AG04449 (cell line): ENCODE results near the gene IZUMO1.
"Not testable (repeated sequence)": the region's sequence is repeated elsewhere in the genome, so short reads cannot be mapped to it uniquely, and the experiment has no call there.

Experiments
- CTCF ChIA-PET: fragments of 350-600 bp; formaldehyde crosslinking; extraction: SDS; loops from one replicate; lab custom pipeline; 2021; ENCODE audit warnings: antibody characterized with exemption; lab: Yijun Ruan, JAX
- POLR2A ChIA-PET: fragments of 400-600, 350-600 bp; formaldehyde crosslinking; extraction: SDS; loops from one replicate; lab custom pipeline; 2020; ENCODE audit warnings: antibody characterized with exemption, inconsistent platforms; lab: Yijun Ruan, JAX
- DNase-seq: peaks from one replicate; pipeline ENCODE4 v3.0.0-alpha.2; 2010; ENCODE audit warnings: low read depth, low spot score
- H3K4me3 ChIP-seq: 2 replicates; pipeline ENCODE4 v1.5.1; 2011; ENCODE audit warnings: low read depth, mild to moderate bottlenecking, control low read depth, low read length
- TF ChIP-seq, protein P1 (sequence below): IDR thresholded peaks from one replicate; pipeline ENCODE4 v1.5.1; 2011; ENCODE audit warnings: mild to moderate bottlenecking, moderate library complexity, low read length, control low read depth, inconsistent platforms; ENCODE audit not compliant: insufficient read depth; ENCODE audit errors: missing control alignments

Gene IZUMO1

DNA sequence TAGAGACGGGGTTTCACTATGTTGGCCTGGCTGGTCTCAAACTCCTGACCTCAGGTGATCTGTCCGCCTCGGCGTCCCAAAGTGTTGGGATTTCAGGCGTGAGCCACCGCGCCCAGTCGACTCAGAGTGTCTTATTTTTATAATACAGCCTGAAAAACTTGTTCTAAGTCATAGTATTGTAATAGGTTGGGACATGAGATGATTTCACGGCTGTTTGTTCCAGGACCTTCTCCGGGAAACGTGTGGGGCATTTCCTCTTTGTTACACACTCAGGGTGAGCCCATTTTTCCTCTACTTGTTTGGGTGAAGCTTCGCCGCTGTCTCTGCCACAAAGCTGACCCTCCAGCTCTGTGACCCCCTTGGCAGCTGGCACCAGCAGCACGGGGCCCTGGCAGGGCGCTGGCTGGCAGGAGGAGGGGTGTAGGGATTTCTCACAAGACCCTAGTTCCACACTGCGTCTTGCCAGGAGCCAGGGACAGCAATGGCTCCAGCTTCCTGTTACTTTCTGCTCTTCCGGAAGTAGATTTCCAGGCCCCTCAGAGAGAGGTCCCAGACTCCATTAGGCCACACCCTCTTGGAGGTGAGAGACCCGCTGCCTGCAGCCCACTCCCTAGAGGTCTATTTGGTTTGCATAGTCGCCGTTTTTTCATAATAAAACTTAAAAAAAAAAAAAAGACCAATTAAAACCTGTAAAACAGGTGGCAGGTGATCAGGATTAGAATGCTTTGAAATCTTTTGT, 24.2 kb upstream of the IZUMO1 start:
- DNase-seq, result no peak
- ChIA-PET CTCF (interaction anchor here (0.7 to 1.4 kb wide), 2 partner anchors 15 to 72 kb away, joined by 3 to 4 read pairs; no protein-coding TSS in a partner anchor), POLR2A (interaction anchor here (0.6 kb wide), 1 partner anchor 17 kb away, joined by 3 read pairs; no protein-coding TSS in a partner anchor)
- no peak overlapping the region for H3K4me3 ChIP-seq
- TF ChIP-seq, protein P1, sequence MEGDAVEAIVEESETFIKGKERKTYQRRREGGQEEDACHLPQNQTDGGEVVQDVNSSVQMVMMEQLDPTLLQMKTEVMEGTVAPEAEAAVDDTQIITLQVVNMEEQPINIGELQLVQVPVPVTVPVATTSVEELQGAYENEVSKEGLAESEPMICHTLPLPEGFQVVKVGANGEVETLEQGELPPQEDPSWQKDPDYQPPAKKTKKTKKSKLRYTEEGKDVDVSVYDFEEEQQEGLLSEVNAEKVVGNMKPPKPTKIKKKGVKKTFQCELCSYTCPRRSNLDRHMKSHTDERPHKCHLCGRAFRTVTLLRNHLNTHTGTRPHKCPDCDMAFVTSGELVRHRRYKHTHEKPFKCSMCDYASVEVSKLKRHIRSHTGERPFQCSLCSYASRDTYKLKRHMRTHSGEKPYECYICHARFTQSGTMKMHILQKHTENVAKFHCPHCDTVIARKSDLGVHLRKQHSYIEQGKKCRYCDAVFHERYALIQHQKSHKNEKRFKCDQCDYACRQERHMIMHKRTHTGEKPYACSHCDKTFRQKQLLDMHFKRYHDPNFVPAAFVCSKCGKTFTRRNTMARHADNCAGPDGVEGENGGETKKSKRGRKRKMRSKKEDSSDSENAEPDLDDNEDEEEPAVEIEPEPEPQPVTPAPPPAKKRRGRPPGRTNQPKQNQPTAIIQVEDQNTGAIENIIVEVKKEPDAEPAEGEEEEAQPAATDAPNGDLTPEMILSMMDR, result no peak

DNA sequence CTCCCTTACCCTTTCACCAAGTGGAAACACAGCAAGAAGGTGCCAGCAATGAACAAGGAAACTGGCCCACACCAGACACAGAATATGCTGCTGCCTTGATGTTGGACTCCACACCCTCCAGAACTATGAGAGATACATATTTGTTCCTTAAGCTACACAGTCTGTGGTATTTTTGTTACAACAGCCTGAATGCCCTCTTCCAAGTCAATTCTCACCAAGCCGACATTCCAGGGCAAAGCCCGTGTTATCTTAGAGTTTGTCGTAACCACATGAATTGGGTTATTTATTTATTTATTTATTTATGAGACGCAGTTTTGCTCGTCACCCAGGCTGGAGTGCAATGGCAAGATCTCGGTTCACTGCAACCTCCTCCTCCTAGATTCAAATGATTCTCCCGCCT, 23.6 kb upstream of the IZUMO1 start:
- ChIA-PET POLR2A (interaction anchor here (0.6 to 0.7 kb wide), 2 partner anchors 18 to 56 kb away, joined by 3 read pairs; no protein-coding TSS in a partner anchor), CTCF (interaction anchor here (0.7 to 1.7 kb wide), 4 partner anchors 14 to 72 kb away, joined by 3 to 8 read pairs (median 4); no protein-coding TSS in a partner anchor)
- DNase-seq, result peak; percentile 83
- H3K4me3 ChIP-seq, result no peak overlapping the region
- TF ChIP-seq, protein P1, result no peak

DNA sequence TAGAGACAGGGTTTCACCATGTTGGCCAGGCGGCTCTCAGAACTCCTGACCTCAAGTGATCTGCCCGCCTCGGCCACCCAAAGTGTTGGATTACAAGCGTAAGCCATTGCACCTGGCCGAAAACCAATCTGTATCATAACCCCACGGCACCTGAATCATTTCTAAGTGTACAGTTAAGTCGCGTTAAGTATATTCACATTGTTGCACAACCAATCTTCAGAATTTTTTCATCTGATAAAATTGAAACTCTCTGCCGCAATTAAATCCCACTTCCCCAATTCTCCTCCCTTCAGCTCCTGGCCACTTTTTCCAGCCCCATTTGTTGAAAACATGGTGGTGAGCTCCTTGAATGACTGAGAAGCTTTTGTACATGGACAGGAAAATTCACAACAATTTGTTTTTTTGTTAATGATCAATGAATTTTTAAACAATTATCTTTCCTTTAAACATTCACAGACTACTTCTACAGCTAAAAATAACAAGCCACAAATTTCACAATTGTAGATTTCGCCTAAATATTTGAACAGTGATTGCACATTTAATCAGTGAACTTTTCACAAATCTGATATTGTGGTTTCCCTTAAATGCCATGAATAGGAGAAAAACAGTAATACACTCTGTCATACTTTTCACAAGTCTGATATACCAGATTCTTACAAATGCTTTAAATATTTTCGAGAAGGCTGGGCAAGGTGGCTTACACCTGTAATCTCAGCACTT, 22.4 kb upstream of the IZUMO1 start:
- CTCF ChIA-PET, result interaction anchor here (0.8 to 1.7 kb wide), 5 partner anchors 15 to 201 kb away, joined by 3 to 8 read pairs (median 3); no protein-coding TSS in a partner anchor
- POLR2A ChIA-PET, result interaction anchor here (0.7 kb wide), 1 partner anchor 55 kb away, joined by 3 read pairs; no protein-coding TSS in a partner anchor
- TF ChIP-seq, protein P1, result no peak
- no peak for DNase-seq
- H3K4me3 ChIP-seq, result no peak overlapping the region

- H3K4me3 ChIP-seq, POLR2A ChIA-PET, DNase-seq: not testable (repeated sequence)
- CTCF ChIA-PET, result interaction anchor here (1.2 kb wide), 1 partner anchor 93 kb away, joined by 3 read pairs; no protein-coding TSS in a partner anchor
These were observed 21.6 kb upstream of the IZUMO1 start for GRCh38 chr19:48768171-48768753.

DNA sequence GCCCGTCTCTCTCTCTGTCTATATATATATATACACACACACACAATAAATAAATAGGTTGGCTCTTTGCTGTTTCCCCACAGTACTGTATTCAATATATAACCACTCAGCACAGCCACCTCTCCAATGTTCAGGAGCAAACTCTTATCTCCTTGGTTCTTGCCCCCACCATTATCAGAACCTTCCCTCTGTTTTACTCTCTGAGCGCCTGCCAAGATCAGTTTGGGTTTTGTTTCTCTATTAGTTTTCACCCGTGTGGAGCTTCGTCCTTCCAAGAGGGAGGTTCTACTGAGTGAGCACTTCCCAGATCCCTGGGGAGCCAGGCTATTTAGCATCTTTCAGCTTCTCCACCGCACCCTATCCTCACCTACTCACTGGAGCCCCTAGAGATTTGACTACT, 19.1 kb upstream of the IZUMO1 start:
- DNase-seq, result not testable (repeated sequence)

GRCh38 chr19:48760504-48761205, 13.9 kb upstream of the IZUMO1 start:
- CTCF ChIA-PET, result no interaction called here
- POLR2A ChIA-PET, result interaction anchor here (0.5 kb wide), 1 partner anchor 36 kb away, joined by 4 read pairs; no protein-coding TSS in a partner anchor
- TF ChIP-seq, protein P1, result no peak
- no peak for DNase-seq
- no peak overlapping the region for H3K4me3 ChIP-seq

More for the DNA sequence above, 19.1 kb upstream of the IZUMO1 start:
- H3K4me3 ChIP-seq, CTCF ChIA-PET: not testable (repeated sequence)
- POLR2A ChIA-PET, result interaction anchor here (0.6 kb wide), 1 partner anchor 121 kb away, joined by 3 read pairs; no protein-coding TSS in a partner anchor
